K562 (cell line): Measurements from ENCODE around the gene NR6A1. TPM values are rescaled to one million over a fixed set of nuclear protein-coding genes. Genes with fewer than 3 reads are reported as not detected.

Source experiments
- ATAC-seq: fragments of 200-7000 bp; cut with Tn5 transposase; 3 replicates; pipeline ENCODE4 v1.9.1; 2020; ENCODE audit warnings: moderate library complexity
- BruUV-seq: library from RNA; stranded (reverse); fragments of 400-500 nt; replicated peaks from 2 replicates; lab custom pipeline; 2021; lab: Mats Ljungman, UMichigan
- CTCF ChIA-PET: fragments of 300-600 bp; formaldehyde crosslinking; extraction: SDS; loops from one replicate; lab custom pipeline; 2021; ENCODE audit warnings: low intra/inter-chr PET ratio; lab: Yijun Ruan, JAX
- POLR2A ChIA-PET: fragments of 300-600, 350-650 bp; sonication (Branson Sonifier 250); formaldehyde crosslinking; extraction: SDS; loops from one replicate; lab custom pipeline; 2021; ENCODE audit warnings: antibody characterized with exemption, inconsistent platforms; lab: Yijun Ruan, JAX
- DNase-seq, 4 experiments: peaks; one replicate each; pipeline versions ENCODE4 v3.0.0 to v3.0.0-alpha.2; 2011 to 2018; ENCODE audit warnings: low spot score in 3 of 4, mixed read lengths in 3 of 4; ENCODE audit errors: extremely low read depth in 1 of 4
- FAIRE-seq: peaks from 2 replicates; lab custom pipeline; 2011; peaks lifted over from hg19 to GRCh38; lab: Jason Lieb, UNC
- H2AFZ ChIP-seq: 2 replicates; pipeline ENCODE4 v1.6.0; 2011; ENCODE audit warnings: low read depth, low read length, control low read depth, inconsistent platforms
- H3K27ac ChIP-seq: fragments of 200-600 bp; 3 replicates; pipeline ENCODE4 v1.8.0; 2011; ENCODE audit warnings: low read depth, mild to moderate bottlenecking, control low read depth, inconsistent platforms, low read length, moderate library complexity, mixed read lengths; ENCODE audit errors: extremely low read depth
- H3K27me3 ChIP-seq, 2 experiments: fragments of 300-600 bp in 1 of 2; 2 replicates in 1 of 2; 3 replicates in 1 of 2; pipeline versions ENCODE4 v1.6.0 to v1.8.0; 2011; ENCODE audit warnings: inconsistent platforms in 2 of 2, low read length in 2 of 2, mild to moderate bottlenecking in 1 of 2, mixed read lengths in 1 of 2, moderate library complexity in 1 of 2; ENCODE audit not compliant: control insufficient read depth in 2 of 2, insufficient read depth in 2 of 2
- H3K36me3 ChIP-seq: fragments of 300-600 bp; 3 replicates; pipeline ENCODE4 v1.8.0; 2011; ENCODE audit warnings: mild to moderate bottlenecking, low read length, inconsistent platforms; ENCODE audit not compliant: control insufficient read depth, insufficient read depth
- H3K4me1 ChIP-seq, 2 experiments: fragments of 200-600 bp in 1 of 2; replicated peaks in 1 of 2; 2 replicates in 1 of 2; 3 replicates in 1 of 2; pipeline versions ENCODE4 v1.5.1 to v1.8.0; 2011; ENCODE audit warnings: inconsistent platforms in 2 of 2, low read length in 2 of 2, mild to moderate bottlenecking in 1 of 2, mixed read lengths in 1 of 2, moderate library complexity in 1 of 2; ENCODE audit not compliant: control insufficient read depth in 2 of 2, insufficient read depth in 2 of 2
- H3K4me2 ChIP-seq: 2 replicates; pipeline ENCODE4 v1.6.1; 2011; ENCODE audit warnings: low read length, control low read depth, inconsistent platforms, mixed read lengths; ENCODE audit not compliant: insufficient read depth
- H3K4me3 ChIP-seq: fragments of 200-600 bp; sonication (generic), shearing (Covaris generic); 2 replicates; pipeline ENCODE4 v1.5.1; 2016; ENCODE audit warnings: control low read depth, inconsistent platforms
- H3K79me2 ChIP-seq: fragments of 200-600 bp; 3 replicates; pipeline ENCODE4 v1.8.0; 2011; ENCODE audit warnings: low read length, inconsistent platforms; ENCODE audit not compliant: control insufficient read depth, insufficient read depth
- H3K9ac ChIP-seq, 2 experiments: 2 replicates each; pipeline versions ENCODE4 v1.6.0 to v1.6.1; 2011; ENCODE audit warnings: low read depth in 2 of 2, low read length in 2 of 2, control low read depth in 1 of 2, inconsistent platforms in 1 of 2, mild to moderate bottlenecking in 1 of 2, mixed read lengths in 1 of 2; ENCODE audit not compliant: insufficient read depth in 1 of 2
- H3K9me1 ChIP-seq: one replicate; pipeline ENCODE4 v1.6.0; 2011; ENCODE audit warnings: inconsistent platforms, mild to moderate bottlenecking, low read length, moderate library complexity; ENCODE audit not compliant: control insufficient read depth, insufficient read depth
- H3K9me3 ChIP-seq: replicated peaks from 2 replicates; pipeline ENCODE4 v1.5.1; 2011; ENCODE audit warnings: low read depth, low read length, inconsistent platforms; ENCODE audit not compliant: control insufficient read depth, insufficient read depth
- H4K20me1 ChIP-seq: replicated peaks from 2 replicates; pipeline ENCODE4 v1.6.1; 2011; ENCODE audit warnings: low read length, inconsistent platforms, mixed read lengths; ENCODE audit not compliant: control insufficient read depth, insufficient read depth
- AFF1 ChIP-seq, 2 experiments: fragments of 450-650 bp; IDR thresholded peaks; 2 replicates each; pipeline ENCODE4 v1.6.1; 2018; ENCODE audit warnings: mild to moderate bottlenecking in 2 of 2, low read depth in 1 of 2; ENCODE audit not compliant: partially characterized antibody in 2 of 2
- AFF4 ChIP-seq: sonication (generic); formaldehyde crosslinking; IDR thresholded peaks from 2 replicates; pipeline ENCODE4 v1.8.0; 2023; ENCODE audit warnings: mild to moderate bottlenecking, missing genetic modification reagents
- CXXC5 ChIP-seq: fragments of 250-450 bp; sonication (Bioruptor Pico); IDR thresholded peaks from 2 replicates; pipeline ENCODE4 v1.8.0; 2022; ENCODE audit warnings: inconsistent platforms, mild to moderate bottlenecking, moderate library complexity
- MCM2 ChIP-seq: fragments of 450-650 bp; IDR thresholded peaks from 2 replicates; pipeline ENCODE4 v1.6.1; 2017; ENCODE audit warnings: low read depth, mild to moderate bottlenecking
- MEIS2 ChIP-seq: fragments of 450-650 bp; IDR thresholded peaks from 2 replicates; pipeline ENCODE4 v1.6.1; 2014; ENCODE audit warnings: mild to moderate bottlenecking; ENCODE audit not compliant: partially characterized antibody
- PKNOX1 ChIP-seq: fragments of 450-650 bp; IDR thresholded peaks from 2 replicates; pipeline ENCODE4 v1.6.1; 2016
- SREBF1 ChIP-seq: fragments of 150-350 bp; IDR thresholded peaks from 2 replicates; pipeline ENCODE4 v1.6.1; 2014; ENCODE audit warnings: antibody characterized with exemption, low read depth, low read length, borderline replicate concordance
- SRSF9 ChIP-seq: fragments of 200-400 bp; formaldehyde crosslinking; IDR thresholded peaks from 2 replicates; pipeline ENCODE4 v1.6.1; 2017; ENCODE audit warnings: low read depth, low read length, borderline replicate concordance
- TOE1 ChIP-seq, 2 experiments: fragments of 450-650 bp in 1 of 2; sonication (generic) in 1 of 2; formaldehyde crosslinking in 1 of 2; IDR thresholded peaks; 2 replicates each; pipeline versions ENCODE4 v1.7.1 to v1.8.0; 2016 to 2022; ENCODE audit warnings: borderline replicate concordance in 2 of 2, mild to moderate bottlenecking in 2 of 2, antibody characterized with exemption in 1 of 2, inconsistent platforms in 1 of 2, low read depth in 1 of 2, missing genetic modification reagents in 1 of 2, moderate library complexity in 1 of 2
- ZNF740 ChIP-seq, 3 experiments: fragments of 200-800 bp in 1 of 3; sonication (Bioruptor generic) in 1 of 3; sonication (generic) in 1 of 3; formaldehyde crosslinking in 1 of 3; IDR thresholded peaks; 2 replicates each; pipeline versions ENCODE4 v1.6.1 to v1.8.0; 2016 to 2022; ENCODE audit warnings: mild to moderate bottlenecking in 2 of 3, missing compliant biosample characterization in 2 of 3, missing genetic modification characterization in 2 of 3, missing genetic modification reagents in 1 of 3
- WGBS: fragments of 100-300 bp; shearing (Covaris generic); methylation state at CpG from one replicate; pipeline ENCODE4 v1.1.6; 2016; ENCODE audit warnings: low coverage, mixed read lengths; ENCODE audit not compliant: insufficient coverage; ENCODE audit errors: missing lambda C conversion rate; 5-methylcytosine and 5-hydroxymethylcytosine counted together
- in situ Hi-C: fragments of 300-500 bp; cut with MboI; formaldehyde crosslinking; loops from 4 replicates; pipeline ENCODE4 v1.15.0; 2018; ENCODE audit warnings: inconsistent platforms, mixed read lengths
- intact Hi-C: fragments of 100-400 bp; cut with micrococcal nuclease; formaldehyde crosslinking; loops from 2 replicates; pipeline ENCODE4 v1.14.2; 2022
- polyA plus RNA-seq, 8 experiments: library from polyadenylated mRNA; depleted of rRNA in 4 of 8; stranded (reverse) in 5 of 8; unstranded in 3 of 8; fragments of >200 nt; fragmentation: Nextera tagmentation in 2 of 8; fragmentation: Illumina TruSeq in 1 of 8; extraction: Ambion mirVana in 2 of 8; extraction: Trizol in 1 of 8; gene quantifications; 2 replicates each; pipeline versions ENCODE4 v1.2.1 to v1.2.3, GENCODE V29; 2011 to 2014; ENCODE audit warnings: inconsistent platforms in 1 of 8, missing spikeins in 1 of 8
- total RNA-seq, 7 experiments: library from RNA; depleted of rRNA in 6 of 7; stranded (reverse); fragments of >200 nt in 6 of 7; fragmentation: Illumina TruSeq in 2 of 7; extraction: Trizol in 2 of 7; gene quantifications; 2 replicates each; pipeline versions ENCODE4 v1.2.1 to v1.2.3, GENCODE V29; 2011 to 2021; ENCODE audit warnings: low replicate concordance in 1 of 7

The NR6A1 gene
- total and polyA plus RNA-seq, 9 of the 15 experiments (the other 6 are each of a cell fraction or from before 2014, with no cell fraction given), result 9.7 to 55.4 (median 28.3) TPM

GRCh38 chr9:124616961-124617360 lies 154.2 kb downstream of the NR6A1 start:
- ChIA-PET CTCF (interaction anchor here (0.6 to 9.4 kb wide), 8 partner anchors 9 to 137 kb away, joined by 3 to 147 read pairs (median 4); no protein-coding TSS in a partner anchor), POLR2A (interaction anchor here (0.7 to 1.5 kb wide), 5 partner anchors 41 to 236 kb away, joined by 3 to 7 read pairs (median 3); partner anchors contain the start of gene WDR38)
- Histone ChIP-seq H2AFZ (no peak overlapping the region), H3K9me1 (no peaks in the 10 kb centered on the region), H3K36me3 (no peaks in the 10 kb centered on the region), H3K79me2 (peaks cover 29% of the 10 kb centered on the region), H3K4me1 (no peaks in the 10 kb centered on the region; a peak in 2 of 5 replicates), H4K20me1 (peaks cover 8% of the 10 kb centered on the region; the same call in 1 of the 2 replicates), H3K4me2 (no peak overlapping the region), H3K9ac (no peak overlapping the region), H3K9me3 (no peaks in the 10 kb centered on the region), H3K4me3 (no peak overlapping the region), H3K27me3 (no peaks in the 10 kb centered on the region), H3K27ac (no peak overlapping the region)
- no TSS peak for BruUV-seq
- intact Hi-C loops (loop anchor here (2.0 to 5.0 kb wide), 4 partner anchors 66 to 235 kb away; partner anchors contain the start of genes NR6A1 and WDR38), in situ Hi-C loops (loop anchor here (5.0 kb wide), 1 partner anchor 90 kb away; no protein-coding TSS in a partner anchor)
- 51% methylated on average over 3 of the region's 3 CpGs for WGBS
- no peak for ATAC-seq
- FAIRE-seq, result no peak
- DNase-seq, result no peak
- TF ChIP-seq ZNF740 (CRISPR knock-in tag; IDR thresholded peaks at IDR 0.05), result no peak
- TF ChIP-seq ZNF740 (tag; IDR thresholded peaks at IDR 0.05), result no peak
- TF ChIP-seq CXXC5 (CRISPR knock-in tag), result no peak
- TF ChIP-seq AFF4 (CRISPR knock-in tag), result no peak
- peak; percentile 91 for TF ChIP-seq PKNOX1
- TF ChIP-seq SREBF1, result no peak
- peak; percentile 5 for TF ChIP-seq MEIS2
- no peak for TF ChIP-seq SRSF9
- no peak for TF ChIP-seq AFF1 (IDR thresholded peaks at IDR 0.05; ENCODE audit: low read depth in 1 of 2, partially characterized antibody in 2 of 2)
- no peak for TF ChIP-seq MCM2
- no peak for TF ChIP-seq TOE1 (IDR thresholded peaks at IDR 0.05; ENCODE audit: borderline replicate concordance)
- TF ChIP-seq TOE1 (CRISPR knock-in tag; IDR thresholded peaks at IDR 0.05; ENCODE audit: borderline replicate concordance, low read depth), result no peak
